Activated CD8-positive, alpha-beta T cell treated with anti-CD3 and anti-CD28 coated beads for 36 hours (primary cell): Measurements from ENCODE around the gene SLC35F2. TPM values are rescaled to one million over a fixed set of nuclear protein-coding genes. Genes with fewer than 3 reads are reported as not detected.
A peak's percentile ranks its signal among the peaks of the same experiment; 100 is the strongest.
"Not testable (repeated sequence)": the region's sequence is repeated elsewhere in the genome, so short reads cannot be mapped to it uniquely, and the experiment has no call there.

Source experiments
- ATAC-seq: fragments of 200-7000 bp; cut with Tn5 transposase; one replicate; pipeline ENCODE4 v1.10.0; 2021; ENCODE audit warnings: mild to moderate bottlenecking, moderate library complexity
- CTCF ChIA-PET: fragments of 350-600 bp; sonication (Branson Sonifier 250); formaldehyde crosslinking; loops from one replicate; lab custom pipeline; 2021; ENCODE audit warnings: antibody characterized with exemption; lab: Charles Lee
- POLR2A ChIA-PET: fragments of 350-600 bp; sonication (Branson Sonifier 250); formaldehyde crosslinking; loops from one replicate; lab custom pipeline; 2021; ENCODE audit warnings: antibody characterized with exemption; lab: Charles Lee
- DNase-seq: peaks from one replicate; pipeline ENCODE4 v3.0.0-alpha.2; 2020
- H3K27ac Mint-ChIP-seq: one replicate; pipeline ENCODE4 v1.8.0; 2021; ENCODE audit warnings: mild to moderate bottlenecking, mixed read lengths
- H3K27me3 Mint-ChIP-seq: one replicate; pipeline ENCODE4 v1.8.0; 2021; ENCODE audit warnings: mixed read lengths
- H3K36me3 Mint-ChIP-seq: one replicate; pipeline ENCODE4 v1.8.0; 2021; ENCODE audit warnings: low read depth, mixed read lengths
- H3K4me1 Mint-ChIP-seq: one replicate; pipeline ENCODE4 v1.8.0; 2021; ENCODE audit warnings: low read depth, mixed read lengths
- H3K4me3 Mint-ChIP-seq: one replicate; pipeline ENCODE4 v1.8.0; 2021; ENCODE audit warnings: mild to moderate bottlenecking, moderate library complexity, mixed read lengths
- H3K9me3 Mint-ChIP-seq: one replicate; pipeline ENCODE4 v1.8.0; 2021; ENCODE audit warnings: mixed read lengths
- CTCF ChIP-seq: fragments of 200-600 bp; IDR thresholded peaks from one replicate; pipeline ENCODE4 v1.8.0; 2022; ENCODE audit warnings: antibody characterized with exemption, mild to moderate bottlenecking
- intact Hi-C: fragments of 100-400 bp; cut with micrococcal nuclease; formaldehyde crosslinking; loops from one replicate; pipeline ENCODE4 v1.10.0; 2022
- total RNA-seq, 2 experiments: library from RNA; stranded (reverse); gene quantifications; one replicate each; pipeline ENCODE4 v1.2.3, GENCODE V29; 2021

Gene SLC35F2
- total RNA-seq, 2 experiments from 2014 or later = 26.8 to 28.1 TPM

GRCh38 chr11:107876141-107876540 is 17.6 kb upstream of the SLC35F2 start:
- Mint-ChIP-seq H3K4me1 (no peaks in the 10 kb centered on the region), H3K27ac (no peak overlapping the region), H3K27me3 (peaks cover 3% of the 10 kb centered on the region), H3K4me3 (no peak overlapping the region), H3K36me3 (no peaks in the 10 kb centered on the region), H3K9me3 (peaks cover 4% of the 10 kb centered on the region)
- ATAC-seq = no peak
- CTCF ChIA-PET = no interaction called here
- intact Hi-C loops = no loop called here
- POLR2A ChIA-PET = interaction anchor here (0.6 kb wide), 1 partner anchor 12 kb away, joined by 3 read pairs; no protein-coding TSS in a partner anchor
- no peak for TF ChIP-seq CTCF
- no peak for DNase-seq

- ChIA-PET CTCF (interaction anchor here (0.6 to 1.5 kb wide), 5 partner anchors 60 to 1968 kb away, joined by 3 to 4 read pairs (median 3); partner anchors contain the start of gene CUL5), POLR2A (interaction anchor here (0.7 kb wide), 1 partner anchor 298 kb away, joined by 3 read pairs; no protein-coding TSS in a partner anchor)
- no peaks in the 10 kb centered on the region for H3K9me3 Mint-ChIP-seq
- no peak overlapping the region for H3K27ac Mint-ChIP-seq
- no peak overlapping the region for H3K4me3 Mint-ChIP-seq
- peaks cover 5% of the 10 kb centered on the region for H3K27me3 Mint-ChIP-seq
- no peak for TF ChIP-seq CTCF
- no peak for DNase-seq
- no peak for ATAC-seq
- peaks cover 10% of the 10 kb centered on the region for H3K4me1 Mint-ChIP-seq
- no peaks in the 10 kb centered on the region for H3K36me3 Mint-ChIP-seq
- intact Hi-C loops = no loop called here
Observed at GRCh38 chr11:107864591-107864990, 6.0 kb upstream of the SLC35F2 start.

- Mint-ChIP-seq H3K9me3 (no peaks in the 10 kb centered on the region), H3K36me3 (peaks cover 11% of the 10 kb centered on the region), H3K27ac (no peak overlapping the region), H3K27me3 (peaks cover 5% of the 10 kb centered on the region), H3K4me1 (peaks cover 22% of the 10 kb centered on the region), H3K4me3 (peak overlapping the region; percentile 21)
- ATAC-seq (no peak), DNase-seq (no peak)
- ChIA-PET CTCF (interaction anchor here (0.7 kb wide), 1 partner anchor 785 kb away, joined by 3 read pairs; no protein-coding TSS in a partner anchor), POLR2A (no interaction called here)
- TF ChIP-seq CTCF = no peak
- intact Hi-C loops = no loop called here
Observed at GRCh38 chr11:107860688-107861087, 2.1 kb upstream of the SLC35F2 start.

GRCh38 chr11:107860240-107860620 is 1.6 kb upstream of the SLC35F2 start:
- POLR2A ChIA-PET, H3K27ac Mint-ChIP-seq, H3K27me3 Mint-ChIP-seq, ATAC-seq, H3K9me3 Mint-ChIP-seq, intact Hi-C loops, DNase-seq: not testable (repeated sequence)
- CTCF ChIA-PET = interaction anchor here (1.4 kb wide), 1 partner anchor 120 kb away, joined by 3 read pairs; no protein-coding TSS in a partner anchor
- Mint-ChIP-seq H3K36me3 (peaks cover 15% of the 10 kb centered on the region), H3K4me1 (peaks cover 25% of the 10 kb centered on the region), H3K4me3 (peak overlapping the region; percentile 98)

GRCh38 chr11:107859459-107860239 is 1.1 kb upstream of the SLC35F2 start:
- CTCF ChIA-PET = interaction anchor here (0.7 to 1.4 kb wide), 2 partner anchors 37 to 119 kb away, joined by 3 read pairs; no protein-coding TSS in a partner anchor
- POLR2A ChIA-PET = interaction anchor here (0.7 to 1.5 kb wide), 4 partner anchors 11 to 151 kb away, joined by 4 to 6 read pairs (median 4); no protein-coding TSS in a partner anchor
- Mint-ChIP-seq H3K27me3 (peaks cover 5% of the 10 kb centered on the region), H3K27ac (peak overlapping the region; percentile 92), H3K9me3 (no peaks in the 10 kb centered on the region), H3K36me3 (peaks cover 20% of the 10 kb centered on the region), H3K4me3 (peak overlapping the region; percentile 98), H3K4me1 (peaks cover 30% of the 10 kb centered on the region)
- no peak for TF ChIP-seq CTCF
- intact Hi-C loops = no loop called here
- no peak for ATAC-seq
- peak; percentile 47 for DNase-seq
